Ovary (tissue), 9 donors: ENCODE data around the gene HOMER1. TPM values are rescaled to one million over a fixed set of nuclear protein-coding genes. Genes with fewer than 3 reads are reported as not detected.
"Not testable (repeated sequence)": the region's sequence is repeated elsewhere in the genome, so short reads cannot be mapped to it uniquely, and the experiment has no call there.

Experiments
- DNase-seq, 5 donors: peaks; one replicate each; pipeline ENCODE4 v3.0.0-alpha.2; 2019 to 2020
- H3K27ac ChIP-seq, 2 donors: fragments of 200-600 bp; one replicate each; pipeline versions ENCODE4 v1.5.1 to v1.8.0; 2019 to 2022
- H3K27me3 ChIP-seq: fragments of 200-600 bp; one replicate; pipeline ENCODE4 v1.8.0; 2022
- H3K36me3 ChIP-seq: fragments of 200-600 bp; sonication (generic); one replicate; pipeline ENCODE4 v1.5.1; 2019
- H3K4me1 ChIP-seq: one replicate; pipeline ENCODE4 v1.8.1; 2013; ENCODE audit warnings: mild to moderate bottlenecking, moderate library complexity; ENCODE audit not compliant: insufficient read depth
- H3K4me3 ChIP-seq: fragments of 200-600 bp; sonication (generic); one replicate; pipeline ENCODE4 v1.5.1; 2017
- H3K9me3 ChIP-seq, 2 donors: fragments of 200-600 bp in 1 of 2; sonication (generic) in 1 of 2; one replicate each; pipeline versions ENCODE4 v1.5.1 to v1.8.1; 2013 to 2019; ENCODE audit warnings: mild to moderate bottlenecking in 1 of 2, moderate library complexity in 1 of 2
- EP300 ChIP-seq: sonication (generic); formaldehyde crosslinking; IDR thresholded peaks from one replicate; pipeline ENCODE4 v1.6.1; 2017; ENCODE audit warnings: antibody characterized with exemption
- POLR2A ChIP-seq: fragments of 450-650 bp; IDR thresholded peaks from one replicate; pipeline ENCODE4 v1.6.1; 2017; ENCODE audit warnings: antibody characterized with exemption, mild to moderate bottlenecking, moderate library complexity
- WGBS, 3 donors: extraction: QIAGEN DNeasy Blood & Tissue Kit in 1 of 3; methylation state at CpG; one replicate each; pipeline versions ENCODE4 v1.1.5 to v1.1.7; 2013 to 2017; 5-methylcytosine and 5-hydroxymethylcytosine counted together
- intact Hi-C, 4 donors: fragments of 100-400 bp; cut with DNase I; formaldehyde crosslinking; loops; one replicate each; pipeline versions ENCODE4 v1.11.0 to v1.15.1; 2022 to 2023
- polyA plus RNA-seq, 2 donors: library from polyadenylated mRNA; stranded (reverse); fragments of 200-250 nt in 1 of 2; fragments of 350-450 nt in 1 of 2; fragmentation: Illumina TruSeq in 1 of 2; extraction: RNeasy Lipid Tissue Mini Kit (QIAGEN cat#74804) in 1 of 2; gene quantifications; one replicate each; pipeline ENCODE4 v1.2.3, GENCODE V29; 2013 to 2014
- total RNA-seq, 7 donors: library from RNA; depleted of rRNA in 2 of 7; stranded (reverse); fragments of >200 nt in 2 of 7; fragmentation: NEBNext Ultra II Directional in 3 of 7; extraction: Animal tissue kit (Norgen Biotek cat#: 25700) in 3 of 7; gene quantifications; one replicate each; pipeline versions ENCODE4 v1.1.0 to v1.2.4, GENCODE V29; 2016 to 2023
- TF ChIP-seq, protein P1 (sequence below), 3 donors: fragments of 450-650 bp in 2 of 3; fragments of 200-600 bp in 1 of 3; IDR thresholded peaks; one replicate each; pipeline versions ENCODE4 v1.5.1 to v1.8.0; 2016 to 2022; ENCODE audit warnings: antibody characterized with exemption in 3 of 3, mild to moderate bottlenecking in 1 of 3
- donor health status: DM: no; HTN: no; CAD: no; lungs with moderate emphysema.
- donor health status: DM: no; HTN: no; CAD: no.
- donor health status: Bipolar disorder and iron deficiency.
- donor health status: DM: yes; HTN: yes; CAD: no.
- donor health status: DM: no; HTN: no; CAD: no.
- donor health status: DM: yes; HTN: yes; CAD: no.

Gene HOMER1
- total and polyA plus RNA-seq, 9 donors = 1.8 to 37.8 (median 10.9) TPM

DNA sequence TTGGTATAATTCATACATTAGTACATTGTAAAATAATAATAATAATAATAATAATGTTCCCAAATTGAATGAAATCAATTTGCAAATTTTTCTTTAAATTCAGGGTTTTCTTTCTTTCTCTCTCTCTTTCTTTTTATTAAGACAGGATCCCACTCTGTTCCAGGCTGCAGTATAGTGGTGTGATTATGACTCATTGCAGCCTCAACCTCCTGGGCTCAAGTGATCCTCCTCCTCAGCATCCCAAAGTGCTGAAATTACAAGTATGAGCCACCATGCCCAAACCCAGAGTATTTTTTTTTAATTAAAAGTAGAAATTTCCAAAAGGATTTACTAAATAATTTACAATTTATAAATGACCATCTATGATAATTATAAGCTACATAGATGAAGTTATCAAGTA lies 117.7 kb downstream of the HOMER1 start:
- H3K4me3 ChIP-seq = no peak overlapping the region
- no peaks in the 10 kb centered on the region for H3K4me1 ChIP-seq
- TF ChIP-seq, protein P1, sequence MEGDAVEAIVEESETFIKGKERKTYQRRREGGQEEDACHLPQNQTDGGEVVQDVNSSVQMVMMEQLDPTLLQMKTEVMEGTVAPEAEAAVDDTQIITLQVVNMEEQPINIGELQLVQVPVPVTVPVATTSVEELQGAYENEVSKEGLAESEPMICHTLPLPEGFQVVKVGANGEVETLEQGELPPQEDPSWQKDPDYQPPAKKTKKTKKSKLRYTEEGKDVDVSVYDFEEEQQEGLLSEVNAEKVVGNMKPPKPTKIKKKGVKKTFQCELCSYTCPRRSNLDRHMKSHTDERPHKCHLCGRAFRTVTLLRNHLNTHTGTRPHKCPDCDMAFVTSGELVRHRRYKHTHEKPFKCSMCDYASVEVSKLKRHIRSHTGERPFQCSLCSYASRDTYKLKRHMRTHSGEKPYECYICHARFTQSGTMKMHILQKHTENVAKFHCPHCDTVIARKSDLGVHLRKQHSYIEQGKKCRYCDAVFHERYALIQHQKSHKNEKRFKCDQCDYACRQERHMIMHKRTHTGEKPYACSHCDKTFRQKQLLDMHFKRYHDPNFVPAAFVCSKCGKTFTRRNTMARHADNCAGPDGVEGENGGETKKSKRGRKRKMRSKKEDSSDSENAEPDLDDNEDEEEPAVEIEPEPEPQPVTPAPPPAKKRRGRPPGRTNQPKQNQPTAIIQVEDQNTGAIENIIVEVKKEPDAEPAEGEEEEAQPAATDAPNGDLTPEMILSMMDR (IDR thresholded peaks at IDR 0.05) = no peak
- TF ChIP-seq EP300 (no peak), POLR2A (no peak)
- H3K27ac ChIP-seq = no peak overlapping the region
- DNase-seq = no peak
- no peaks in the 10 kb centered on the region for H3K27me3 ChIP-seq
- H3K36me3 ChIP-seq = no peaks in the 10 kb centered on the region
- intact Hi-C loops = no loop called here
- no peaks in the 10 kb centered on the region for H3K9me3 ChIP-seq

DNA sequence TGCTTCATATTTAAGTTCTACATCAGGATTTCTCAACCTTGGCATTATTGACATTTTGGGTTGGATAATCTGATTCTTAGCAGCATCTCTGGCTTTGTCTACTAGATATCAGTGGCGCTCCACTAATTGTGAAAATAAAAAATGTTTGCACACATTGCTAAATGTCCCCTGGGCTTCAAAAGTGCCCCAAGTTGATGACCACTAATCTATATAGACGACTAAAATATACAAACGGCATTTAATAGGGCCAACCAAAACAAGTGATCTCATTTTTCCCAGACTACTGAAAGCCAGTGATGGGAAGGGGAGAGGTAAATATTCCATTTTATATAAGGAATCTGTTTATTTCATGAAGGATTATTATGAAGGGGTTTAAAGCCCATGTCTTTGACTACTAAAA lies 118.6 kb downstream of the HOMER1 start:
- TF ChIP-seq, protein P1 (IDR thresholded peaks at IDR 0.05) = no peak
- TF ChIP-seq EP300 = no peak
- no peak for TF ChIP-seq POLR2A
- Histone ChIP-seq H3K4me3 (no peak overlapping the region), H3K27me3 (no peaks in the 10 kb centered on the region), H3K9me3 (no peaks in the 10 kb centered on the region), H3K36me3 (no peaks in the 10 kb centered on the region), H3K27ac (no peak overlapping the region), H3K4me1 (no peaks in the 10 kb centered on the region)
- intact Hi-C loops = no loop called here
- 76 to 98% (median 92%) methylated on average over 3 of the region's 3 CpGs for WGBS, 3 donors
- DNase-seq = no peak

DNA sequence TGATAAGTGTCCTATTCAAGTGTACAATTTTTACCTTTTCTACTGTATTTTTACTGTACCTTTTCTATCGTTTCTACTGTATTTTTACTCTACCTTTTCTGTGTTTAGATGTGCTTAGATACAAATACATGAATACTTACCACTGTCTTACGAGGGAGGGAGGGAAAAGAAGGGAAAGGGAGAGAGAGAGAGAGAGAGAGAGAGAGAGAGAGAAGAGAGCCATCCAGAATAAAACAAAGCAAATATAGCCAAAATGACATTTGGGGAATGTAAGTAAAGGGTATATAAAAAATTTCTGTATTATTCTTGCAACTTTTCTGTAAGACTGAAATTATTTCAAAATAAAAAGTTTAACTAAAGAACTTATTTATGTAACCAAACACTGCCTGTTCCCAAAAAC lies 121.2 kb downstream of the HOMER1 start:
- DNase-seq = no peak
- Histone ChIP-seq H3K27ac (no peak overlapping the region), H3K9me3 (no peaks in the 10 kb centered on the region), H3K4me3 (no peak overlapping the region), H3K4me1 (no peaks in the 10 kb centered on the region), H3K36me3 (no peaks in the 10 kb centered on the region), H3K27me3 (no peaks in the 10 kb centered on the region)
- TF ChIP-seq POLR2A (no peak), EP300 (no peak)
- TF ChIP-seq, protein P1 (IDR thresholded peaks at IDR 0.05) = no peak
- WGBS, 3 donors = 78 to 84% (median 84%) methylated on average over 2 of the region's 2 CpGs
- intact Hi-C loops = no loop called here

DNA sequence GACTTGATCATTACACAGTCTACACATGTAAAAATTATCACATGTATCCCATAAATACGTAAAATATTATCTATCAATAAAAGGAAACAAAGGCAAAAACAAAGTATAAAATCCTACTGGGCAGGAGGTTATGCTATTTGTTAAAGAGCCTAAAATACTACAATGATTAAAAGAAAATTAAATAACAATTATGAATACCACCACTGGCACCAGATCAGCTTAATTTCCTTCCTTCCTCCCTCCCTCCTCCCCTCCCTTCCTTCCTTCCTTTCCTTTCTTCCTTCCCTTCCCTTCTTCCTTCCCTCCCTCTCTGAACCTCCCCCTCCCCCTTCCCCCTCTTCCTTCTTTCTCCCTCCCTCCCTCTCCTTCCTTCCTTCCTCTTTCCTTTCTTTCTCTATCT lies 127.3 kb downstream of the HOMER1 start:
- no peak for DNase-seq
- 92 to 98% (median 93%) methylated on average over 1 of the region's 1 CpG for WGBS, 3 donors
- no peaks in the 10 kb centered on the region for H3K9me3 ChIP-seq
- no peak overlapping the region for H3K4me3 ChIP-seq
- no peaks in the 10 kb centered on the region for H3K36me3 ChIP-seq
- TF ChIP-seq, protein P1 (IDR thresholded peaks at IDR 0.05) = no peak
- TF ChIP-seq EP300 (no peak), POLR2A (no peak)
- H3K27ac ChIP-seq = no peak overlapping the region
- H3K27me3 ChIP-seq = no peaks in the 10 kb centered on the region
- intact Hi-C loops = no loop called here
- H3K4me1 ChIP-seq = no peaks in the 10 kb centered on the region

DNA sequence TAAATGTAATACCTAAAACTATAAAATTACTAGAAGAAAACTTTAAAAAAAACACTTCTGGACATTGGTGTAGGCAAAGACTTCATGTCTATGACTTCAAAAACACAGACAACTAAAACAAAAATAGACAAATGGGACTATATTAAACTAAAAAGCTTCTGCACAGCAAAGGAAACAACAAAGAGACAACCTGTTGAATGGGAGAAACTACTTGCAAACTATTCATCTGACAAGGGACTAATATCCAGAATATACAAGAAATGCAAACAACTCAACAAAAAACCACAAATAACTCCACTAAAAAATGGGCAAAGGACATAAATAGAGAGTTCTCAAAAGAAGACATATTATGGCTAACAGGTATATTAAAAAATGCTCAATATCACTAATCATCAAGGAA lies 128.8 kb downstream of the HOMER1 start:
- DNase-seq, H3K4me1 ChIP-seq, H3K9me3 ChIP-seq, H3K27me3 ChIP-seq, H3K36me3 ChIP-seq, H3K4me3 ChIP-seq, intact Hi-C loops, H3K27ac ChIP-seq: not testable (repeated sequence)
